Upper lobe of left lung (tissue), 6 donors: Measurements from ENCODE around the gene KCNJ4. TPM values are rescaled to one million over a fixed set of nuclear protein-coding genes. Genes with fewer than 3 reads are reported as not detected.

Source experiments
- ATAC-seq, 2 donors: fragments of 200-7000 bp; cut with Tn5 transposase; one replicate each; pipeline ENCODE4 v1.9.1; 2022; ENCODE audit warnings: mild to moderate bottlenecking in 2 of 2, moderate library complexity in 2 of 2; ENCODE audit not compliant: low FRiP score in 2 of 2
- DNase-seq, 2 donors: peaks; one replicate each; pipeline ENCODE4 v3.0.0-alpha.2; 2019 to 2020
- H3K27ac ChIP-seq, 4 donors: fragments of 200-600 bp; sonication (generic); one replicate each; pipeline ENCODE4 v1.5.1; 2016 to 2019
- H3K27me3 ChIP-seq, 4 donors: fragments of 200-600 bp; sonication (generic); one replicate each; pipeline ENCODE4 v1.5.1; 2017 to 2019
- H3K36me3 ChIP-seq, 4 donors: fragments of 200-600 bp; sonication (generic); one replicate each; pipeline ENCODE4 v1.5.1; 2016 to 2019
- H3K4me1 ChIP-seq, 4 donors: fragments of 200-600 bp; sonication (generic); one replicate each; pipeline ENCODE4 v1.5.1; 2018 to 2019
- H3K4me3 ChIP-seq, 4 donors: fragments of 200-600 bp; sonication (generic); one replicate each; pipeline ENCODE4 v1.5.1; 2017 to 2019; ENCODE audit warnings: mild to moderate bottlenecking in 2 of 4, moderate library complexity in 1 of 4
- H3K9me3 ChIP-seq, 4 donors: fragments of 200-600 bp; sonication (generic); one replicate each; pipeline ENCODE4 v1.5.1; 2018 to 2019
- EP300 ChIP-seq, 4 donors: sonication (generic); formaldehyde crosslinking; IDR thresholded peaks; one replicate each; pipeline ENCODE4 v1.5.1; 2017; ENCODE audit warnings: antibody characterized with exemption in 4 of 4, control low read depth in 2 of 4
- POLR2A ChIP-seq, 4 donors: fragments of 450-650 bp; IDR thresholded peaks; one replicate each; pipeline ENCODE4 v1.5.1; 2016 to 2017; ENCODE audit warnings: antibody characterized with exemption in 4 of 4, mild to moderate bottlenecking in 2 of 4
- POLR2AphosphoS5 ChIP-seq, 2 donors: sonication (generic); formaldehyde crosslinking; IDR thresholded peaks; one replicate each; pipeline ENCODE4 v1.5.1; 2017; ENCODE audit warnings: antibody characterized with exemption in 2 of 2
- WGBS, 2 donors: methylation state at CpG; one replicate each; pipeline ENCODE4 v1.1.5; 2017 to 2018; 5-methylcytosine and 5-hydroxymethylcytosine counted together
- total RNA-seq, 6 donors: library from RNA; depleted of rRNA in 4 of 6; stranded (reverse); fragments of >200 nt in 4 of 6; gene quantifications; one replicate each; pipeline versions ENCODE4 v1.1.0 to v1.2.1, GENCODE V29; 2016 to 2021
- TF ChIP-seq, protein P1 (sequence below), 6 experiments: fragments of 450-650 bp in 4 of 6; fragments of 200-600 bp in 2 of 6; sonication (generic) in 2 of 6; IDR thresholded peaks; one replicate each; pipeline ENCODE4 v1.5.1; 2016 to 2019; ENCODE audit warnings: antibody characterized with exemption in 6 of 6
- donor health status: DM: no; HTN: no; CAD: no; lungs with moderate emphysema.
- donor health status: DM: no; HTN: yes; CAD: no; lungs with severe emphysema.

KCNJ4 gene
- not detected for total RNA-seq

GRCh38 chr22:38455076-38455529, at the start of gene KCNJ4:
KCNJ4 (minus strand) TSS chr22:38455199; CDS start chr22:38428132, 27,067 bp downstream.
- peaks cover 3 to 40% (median 22%) of the 10 kb centered on the region in 4 donors for H3K27me3 ChIP-seq

DNA sequence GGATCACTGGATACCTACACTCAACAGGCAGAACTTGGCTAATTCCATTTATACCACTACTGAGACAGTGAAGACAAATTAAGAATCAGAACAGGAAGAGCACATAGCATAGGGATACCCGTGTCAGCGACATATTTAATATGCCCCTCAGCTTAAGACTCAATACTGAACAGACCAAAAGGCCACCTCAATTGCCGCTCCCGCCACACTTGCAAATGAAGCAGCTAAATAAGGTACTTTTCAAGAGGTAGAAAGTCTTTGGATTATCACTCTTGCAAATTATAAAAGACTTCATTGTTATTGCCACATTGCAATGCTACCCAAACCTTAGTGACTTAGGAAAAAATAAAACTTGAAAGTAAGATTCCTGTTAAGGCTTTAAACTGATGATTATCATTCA, 48.0 kb upstream of the KCNJ4 start:
- Histone ChIP-seq H3K36me3 (peaks cover 24 to 58% (median 28%) of the 10 kb centered on the region in 4 donors), H3K27ac (peak overlapping the region in 2 of 4 donors; percentile 8 to 100), H3K4me3 (peak overlapping the region; percentile 3 to 82 (median 42)), H3K27me3 (no peaks in the 10 kb centered on the region), H3K4me1 (peaks cover 41 to 54% (median 45%) of the 10 kb centered on the region in 4 donors), H3K9me3 (no peaks in the 10 kb centered on the region)
- 27 to 31% methylated on average over 4 of the region's 4 CpGs for WGBS, 2 donors
- ATAC-seq (no peak), DNase-seq (no peak)
- TF ChIP-seq POLR2A (IDR thresholded peaks at IDR 0.05) (no peak), POLR2AphosphoS5 (IDR thresholded peaks at IDR 0.05) (no peak), EP300 (IDR thresholded peaks at IDR 0.05) (no peak)
- TF ChIP-seq, protein P1, sequence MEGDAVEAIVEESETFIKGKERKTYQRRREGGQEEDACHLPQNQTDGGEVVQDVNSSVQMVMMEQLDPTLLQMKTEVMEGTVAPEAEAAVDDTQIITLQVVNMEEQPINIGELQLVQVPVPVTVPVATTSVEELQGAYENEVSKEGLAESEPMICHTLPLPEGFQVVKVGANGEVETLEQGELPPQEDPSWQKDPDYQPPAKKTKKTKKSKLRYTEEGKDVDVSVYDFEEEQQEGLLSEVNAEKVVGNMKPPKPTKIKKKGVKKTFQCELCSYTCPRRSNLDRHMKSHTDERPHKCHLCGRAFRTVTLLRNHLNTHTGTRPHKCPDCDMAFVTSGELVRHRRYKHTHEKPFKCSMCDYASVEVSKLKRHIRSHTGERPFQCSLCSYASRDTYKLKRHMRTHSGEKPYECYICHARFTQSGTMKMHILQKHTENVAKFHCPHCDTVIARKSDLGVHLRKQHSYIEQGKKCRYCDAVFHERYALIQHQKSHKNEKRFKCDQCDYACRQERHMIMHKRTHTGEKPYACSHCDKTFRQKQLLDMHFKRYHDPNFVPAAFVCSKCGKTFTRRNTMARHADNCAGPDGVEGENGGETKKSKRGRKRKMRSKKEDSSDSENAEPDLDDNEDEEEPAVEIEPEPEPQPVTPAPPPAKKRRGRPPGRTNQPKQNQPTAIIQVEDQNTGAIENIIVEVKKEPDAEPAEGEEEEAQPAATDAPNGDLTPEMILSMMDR (IDR thresholded peaks at IDR 0.05) = no peak

More at GRCh38 chr22:38455076-38455529, at the start of gene KCNJ4:
- WGBS, 2 donors = 0% methylated on average over 12 of the region's 76 CpGs; no CpG with 5 or more reads in 1 of the 2 donors
- TF ChIP-seq POLR2A (IDR thresholded peaks at IDR 0.05) (no peak), EP300 (IDR thresholded peaks at IDR 0.05) (no peak), POLR2AphosphoS5 (IDR thresholded peaks at IDR 0.05) (no peak)
- TF ChIP-seq, protein P1 (IDR thresholded peaks at IDR 0.05) = no peak
- Histone ChIP-seq H3K27ac (no peak within 1 kb of the TSS), H3K9me3 (no peaks in the 10 kb centered on the region), H3K4me1 (peaks cover 15 to 22% (median 18%) of the 10 kb centered on the region in 4 donors), H3K36me3 (no peaks in the 10 kb centered on the region), H3K4me3 (peak within 1 kb of the TSS in 3 of 4 donors; percentile 41 to 52 (median 48))
- DNase-seq = no peak
- ATAC-seq = no peak

DNA sequence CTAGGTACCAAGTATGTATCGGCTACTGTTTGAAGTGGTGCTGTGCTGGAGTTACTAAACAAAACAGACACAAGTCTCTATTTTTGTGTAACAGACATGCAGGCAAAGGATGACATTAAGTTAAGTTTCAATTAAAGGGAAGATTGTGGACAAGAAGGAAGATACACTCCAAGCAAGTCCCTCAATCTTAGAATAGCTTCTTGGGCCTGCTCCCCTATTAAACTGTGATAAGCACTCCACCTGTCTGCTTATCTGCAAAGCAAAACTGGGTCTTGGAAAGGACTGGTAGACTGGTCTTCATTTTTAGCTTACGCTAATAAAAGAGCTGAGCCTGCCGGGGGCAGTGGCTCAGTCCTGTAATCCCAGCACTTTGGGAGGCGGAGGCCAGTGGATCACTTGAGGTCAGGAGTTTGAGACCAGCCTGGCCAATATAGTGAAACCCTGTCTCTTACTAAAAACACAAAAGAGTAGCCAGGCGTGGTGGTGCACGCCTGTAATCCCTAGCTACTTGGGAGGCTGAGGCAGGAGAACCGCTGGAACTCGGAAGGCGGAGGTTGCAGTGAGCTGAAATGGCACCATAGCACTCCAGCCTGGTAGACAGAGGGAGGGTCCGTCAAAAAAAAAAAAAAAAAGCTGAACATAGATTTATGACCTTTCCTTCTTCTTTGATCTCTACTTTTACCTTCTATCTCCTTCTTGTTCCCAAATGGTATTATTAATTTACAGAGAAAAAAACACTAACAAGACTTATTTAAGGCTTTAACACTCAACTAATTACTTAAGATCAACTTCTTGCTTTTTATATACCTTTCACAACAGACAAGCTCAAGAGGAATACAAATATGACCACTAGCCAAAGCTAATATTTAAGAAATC, 47.0 kb upstream of the KCNJ4 start:
- Histone ChIP-seq H3K9me3 (no peaks in the 10 kb centered on the region), H3K27me3 (no peaks in the 10 kb centered on the region), H3K36me3 (peaks cover 33 to 68% (median 38%) of the 10 kb centered on the region in 4 donors), H3K4me3 (peak overlapping the region in 2 of 4 donors; percentile 65 to 82), H3K4me1 (peaks cover 38 to 51% (median 43%) of the 10 kb centered on the region in 4 donors), H3K27ac (peak overlapping the region in 2 of 4 donors; percentile 8 to 30)
- DNase-seq = no peak
- TF ChIP-seq POLR2A (IDR thresholded peaks at IDR 0.05) (no peak), EP300 (IDR thresholded peaks at IDR 0.05) (no peak), POLR2AphosphoS5 (IDR thresholded peaks at IDR 0.05) (no peak)
- TF ChIP-seq, protein P1 (IDR thresholded peaks at IDR 0.05) = no peak
- ATAC-seq = no peak
- WGBS, 2 donors = 82 to 87% methylated on average over 9 to 10 of the region's 10 CpGs

DNA sequence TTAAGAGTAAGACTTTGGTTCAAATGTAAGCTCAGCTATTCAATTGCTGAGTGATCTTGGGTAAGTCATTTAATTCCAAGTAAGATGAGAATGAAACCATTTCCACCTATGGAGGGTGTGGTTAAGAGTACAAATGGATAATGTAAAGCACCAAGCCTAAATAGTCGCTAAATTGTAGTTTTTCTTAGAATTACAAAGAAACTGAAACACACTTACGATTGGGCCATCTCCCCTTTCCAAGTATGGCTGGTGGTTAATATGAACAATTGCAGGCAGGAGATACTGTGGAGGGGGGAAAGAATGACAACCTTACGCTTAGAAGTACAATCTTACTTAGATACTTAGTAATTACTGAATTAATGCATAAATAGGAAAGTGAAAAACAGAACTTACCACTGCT, 42.9 kb upstream of the KCNJ4 start:
- 84 to 88% methylated on average over 3 of the region's 3 CpGs for WGBS, 2 donors
- no peak for ATAC-seq
- H3K4me1 ChIP-seq = peaks cover 18 to 35% (median 26%) of the 10 kb centered on the region in 4 donors
- H3K27ac ChIP-seq = no peak overlapping the region
- H3K9me3 ChIP-seq = no peaks in the 10 kb centered on the region
- no peak for DNase-seq
- H3K36me3 ChIP-seq = peaks cover 65 to 97% (median 79%) of the 10 kb centered on the region in 4 donors
- no peak overlapping the region for H3K4me3 ChIP-seq
- TF ChIP-seq POLR2A (IDR thresholded peaks at IDR 0.05) (no peak), POLR2AphosphoS5 (IDR thresholded peaks at IDR 0.05) (no peak), EP300 (IDR thresholded peaks at IDR 0.05) (no peak)
- TF ChIP-seq, protein P1 (IDR thresholded peaks at IDR 0.05) = no peak
- no peaks in the 10 kb centered on the region for H3K27me3 ChIP-seq
